DOHH2 (cell line): ENCODE results near the gene GPRIN3.

ENCODE experiments used
- H3F3A ChIP-seq: fragments of 200-600 bp; sonication (generic), shearing (Covaris generic); 2 replicates; pipeline ENCODE4 v1.6.0; 2016; ENCODE audit warnings: antibody characterized with exemption, mild to moderate bottlenecking; ENCODE audit not compliant: control insufficient read depth, insufficient read depth
- H3K27ac ChIP-seq: fragments of 200-600 bp; sonication (generic); 2 replicates; pipeline ENCODE4 v1.5.1; 2014; ENCODE audit warnings: low read depth, mild to moderate bottlenecking, low read length, moderate library complexity
- H3K27me3 ChIP-seq: fragments of 200-600 bp; sonication (generic); 2 replicates; pipeline ENCODE4 v1.6.1; 2014; ENCODE audit warnings: mild to moderate bottlenecking, low read length, mixed read lengths; ENCODE audit not compliant: control insufficient read depth
- H3K36me3 ChIP-seq: fragments of 200-600 bp; sonication (generic); 2 replicates; pipeline ENCODE4 v1.6.1; 2014; ENCODE audit warnings: mild to moderate bottlenecking, low read length, moderate library complexity, mixed read lengths; ENCODE audit not compliant: control insufficient read depth
- H3K4me1 ChIP-seq: fragments of 200-600 bp; sonication (generic); 2 replicates; pipeline ENCODE4 v1.6.1; 2014; ENCODE audit warnings: mild to moderate bottlenecking, low read length, mixed read lengths; ENCODE audit not compliant: control insufficient read depth
- H3K4me2 ChIP-seq: fragments of 200-600 bp; sonication (generic); 2 replicates; pipeline ENCODE4 v1.6.0; 2014; ENCODE audit warnings: mild to moderate bottlenecking, low read length, moderate library complexity
- H3K4me3 ChIP-seq: fragments of 200-600 bp; sonication (generic); 2 replicates; pipeline ENCODE4 v1.5.1; 2014; ENCODE audit warnings: mild to moderate bottlenecking, low read length, mixed read lengths
- H3K79me2 ChIP-seq: fragments of 200-600 bp; sonication (generic); 2 replicates; pipeline ENCODE4 v1.6.1; 2014; ENCODE audit warnings: mild to moderate bottlenecking, low read length, mixed read lengths; ENCODE audit not compliant: control insufficient read depth
- H3K9me2 ChIP-seq: fragments of 200-600 bp; sonication (generic); replicated peaks from 2 replicates; pipeline ENCODE4 v1.6.1; 2014; ENCODE audit warnings: mild to moderate bottlenecking, low read length, mixed read lengths; ENCODE audit not compliant: control insufficient read depth
- H3K9me3 ChIP-seq: fragments of 200-600 bp; sonication (generic); 2 replicates; pipeline ENCODE4 v1.6.1; 2014; ENCODE audit warnings: antibody characterized with exemption, low read length, mixed read lengths; ENCODE audit not compliant: control insufficient read depth, insufficient read depth
- H4K20me1 ChIP-seq: fragments of 200-600 bp; sonication (generic); 2 replicates; pipeline ENCODE4 v1.6.0; 2014; ENCODE audit warnings: low read depth, mild to moderate bottlenecking, antibody characterized with exemption, low read length, moderate library complexity; ENCODE audit not compliant: control insufficient read depth, insufficient read depth
- EZH2phosphoT487 ChIP-seq: fragments of 200-600 bp; sonication (generic); IDR thresholded peaks from 2 replicates; pipeline ENCODE4 v1.6.1; 2017; ENCODE audit warnings: borderline replicate concordance, mild to moderate bottlenecking, antibody characterized with exemption, low read length, moderate library complexity, mixed read lengths
- TF ChIP-seq, protein P1 (sequence below): fragments of 200-600 bp; sonication (generic); IDR thresholded peaks from one replicate; pipeline ENCODE4 v1.5.1; 2014; ENCODE audit warnings: antibody characterized with exemption, mild to moderate bottlenecking, low read depth, low read length; ENCODE audit not compliant: poor library complexity, severe bottlenecking

Gene GPRIN3

DNA sequence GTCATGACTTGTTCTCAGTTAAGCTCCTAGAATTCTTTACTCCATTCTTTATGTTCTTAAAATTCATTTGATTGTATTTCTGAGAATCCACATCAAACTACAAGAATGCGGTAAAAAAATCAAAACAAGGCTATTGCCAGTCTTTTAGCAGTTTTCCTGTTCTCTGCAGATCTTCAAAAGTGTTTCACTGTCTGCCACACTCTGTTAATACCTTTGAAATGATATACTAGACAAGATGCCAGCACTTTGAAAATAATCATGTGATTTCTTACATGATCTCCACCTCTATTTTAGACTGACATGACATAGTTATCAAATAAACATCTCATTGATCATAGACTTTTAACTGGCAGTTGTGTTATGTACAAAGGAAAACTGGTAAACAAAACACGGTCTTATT lies 30.1 kb upstream of the GPRIN3 start:
- H4K20me1 ChIP-seq: no peaks in the 10 kb centered on the region
- no peaks in the 10 kb centered on the region for H3K9me2 ChIP-seq
- H3K27me3 ChIP-seq: peaks cover 4% of the 10 kb centered on the region; the same call in 1 of the 2 replicates
- no peak overlapping the region for H3K4me3 ChIP-seq
- H3K4me1 ChIP-seq: no peaks in the 10 kb centered on the region
- no peak overlapping the region for H3K4me2 ChIP-seq
- H3K79me2 ChIP-seq: no peaks in the 10 kb centered on the region
- H3K27ac ChIP-seq: no peak overlapping the region
- H3F3A ChIP-seq: no peaks in the 10 kb centered on the region
- H3K9me3 ChIP-seq: no peaks in the 10 kb centered on the region
- TF ChIP-seq, protein P1, sequence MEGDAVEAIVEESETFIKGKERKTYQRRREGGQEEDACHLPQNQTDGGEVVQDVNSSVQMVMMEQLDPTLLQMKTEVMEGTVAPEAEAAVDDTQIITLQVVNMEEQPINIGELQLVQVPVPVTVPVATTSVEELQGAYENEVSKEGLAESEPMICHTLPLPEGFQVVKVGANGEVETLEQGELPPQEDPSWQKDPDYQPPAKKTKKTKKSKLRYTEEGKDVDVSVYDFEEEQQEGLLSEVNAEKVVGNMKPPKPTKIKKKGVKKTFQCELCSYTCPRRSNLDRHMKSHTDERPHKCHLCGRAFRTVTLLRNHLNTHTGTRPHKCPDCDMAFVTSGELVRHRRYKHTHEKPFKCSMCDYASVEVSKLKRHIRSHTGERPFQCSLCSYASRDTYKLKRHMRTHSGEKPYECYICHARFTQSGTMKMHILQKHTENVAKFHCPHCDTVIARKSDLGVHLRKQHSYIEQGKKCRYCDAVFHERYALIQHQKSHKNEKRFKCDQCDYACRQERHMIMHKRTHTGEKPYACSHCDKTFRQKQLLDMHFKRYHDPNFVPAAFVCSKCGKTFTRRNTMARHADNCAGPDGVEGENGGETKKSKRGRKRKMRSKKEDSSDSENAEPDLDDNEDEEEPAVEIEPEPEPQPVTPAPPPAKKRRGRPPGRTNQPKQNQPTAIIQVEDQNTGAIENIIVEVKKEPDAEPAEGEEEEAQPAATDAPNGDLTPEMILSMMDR: no peak
- no peak for TF ChIP-seq EZH2phosphoT487
- no peaks in the 10 kb centered on the region for H3K36me3 ChIP-seq

DNA sequence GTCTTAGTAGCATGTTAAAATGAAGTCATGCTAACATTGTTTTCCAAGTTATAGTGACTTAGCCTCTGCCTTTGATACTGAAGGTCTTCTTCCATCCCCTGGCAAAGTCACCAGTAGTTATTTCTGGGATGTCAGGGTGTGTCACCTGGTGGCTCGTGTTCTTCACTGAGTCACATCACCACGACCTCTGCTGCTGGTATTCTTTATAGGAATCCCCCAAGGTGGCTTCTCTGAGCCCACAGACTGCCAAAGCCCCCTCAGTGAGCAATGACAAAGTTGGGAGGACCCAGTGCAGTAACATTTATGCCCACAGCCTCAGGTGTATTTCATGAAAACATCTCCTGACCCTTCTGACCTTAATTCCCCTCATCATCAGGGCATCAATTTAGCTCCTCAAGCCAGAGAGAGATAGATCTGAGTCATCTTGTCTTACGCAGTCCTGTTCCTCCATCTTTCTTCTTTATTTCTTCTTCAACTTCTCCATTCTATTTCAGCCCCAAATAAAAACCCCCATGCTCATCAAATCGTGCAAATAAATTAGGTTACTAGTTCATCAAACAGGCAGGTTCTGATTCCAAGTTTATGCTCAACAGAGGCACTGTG lies 29.3 kb upstream of the GPRIN3 start:
- Histone ChIP-seq H3K4me2 (no peak overlapping the region), H3K9me2 (no peaks in the 10 kb centered on the region), H4K20me1 (no peaks in the 10 kb centered on the region), H3K79me2 (no peaks in the 10 kb centered on the region), H3K4me3 (no peak overlapping the region), H3F3A (no peaks in the 10 kb centered on the region), H3K4me1 (no peaks in the 10 kb centered on the region; the same call in 1 of the 2 replicates), H3K9me3 (no peaks in the 10 kb centered on the region), H3K36me3 (no peaks in the 10 kb centered on the region), H3K27me3 (peaks cover 4% of the 10 kb centered on the region; the same call in 1 of the 2 replicates), H3K27ac (no peak overlapping the region)
- TF ChIP-seq, protein P1: no peak
- TF ChIP-seq EZH2phosphoT487: no peak

DNA sequence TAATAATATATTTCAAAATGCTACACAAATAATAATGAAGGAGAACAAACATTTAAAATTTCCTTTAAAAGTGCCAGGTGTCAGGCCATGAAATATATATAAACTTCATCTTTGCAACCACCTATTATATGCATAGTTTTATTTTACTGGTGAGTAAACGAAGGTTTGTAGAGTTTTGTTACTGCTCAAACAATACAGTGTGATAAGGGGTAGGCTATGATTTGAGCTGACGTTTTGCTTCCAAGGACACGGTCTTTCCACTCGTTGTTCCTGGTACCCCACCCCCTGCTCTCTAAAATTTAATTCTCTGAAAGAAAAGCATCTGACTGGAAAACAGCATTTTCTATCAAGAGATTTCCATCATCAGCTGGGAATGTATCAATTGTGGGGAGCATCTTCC lies 27.2 kb upstream of the GPRIN3 start:
- no peaks in the 10 kb centered on the region for H3K36me3 ChIP-seq
- H3K27ac ChIP-seq: no peak overlapping the region
- H3K4me3 ChIP-seq: no peak overlapping the region
- H3K4me2 ChIP-seq: no peak overlapping the region
- H4K20me1 ChIP-seq: no peaks in the 10 kb centered on the region
- H3K27me3 ChIP-seq: peaks cover 4% of the 10 kb centered on the region; the same call in 1 of the 2 replicates
- H3K4me1 ChIP-seq: peaks cover 11% of the 10 kb centered on the region
- H3K9me2 ChIP-seq: no peaks in the 10 kb centered on the region
- TF ChIP-seq, protein P1: no peak
- TF ChIP-seq EZH2phosphoT487: no peak
- H3F3A ChIP-seq: no peaks in the 10 kb centered on the region
- H3K79me2 ChIP-seq: no peaks in the 10 kb centered on the region
- H3K9me3 ChIP-seq: no peaks in the 10 kb centered on the region
